Measurements from ENCODE around the gene AP1G2.

GRCh38 chr14:23558346-23559009, 9.1 kb downstream of the AP1G2 start:
- TF ChIP-seq FOSL2 (IDR thresholded peaks at IDR 0.05) (no peak), FOSL2 (CRISPR knock-in tag; IDR thresholded peaks at IDR 0.05) (no peak), RNF2 (IDR thresholded peaks at IDR 0.05; ENCODE audit: borderline replicate concordance, low read depth) (no peak), CTCF (IDR thresholded peaks at IDR 0.05) (no peak), CEBPB (IDR thresholded peaks at IDR 0.05) (no peak), POLR2A (IDR thresholded peaks at IDR 0.05; ENCODE audit: low read length) (no peak), ELK1 (IDR thresholded peaks at IDR 0.05; ENCODE audit: low read depth, low read length) (no peak), EP300 (IDR thresholded peaks at IDR 0.05) (no peak), PHF8 (IDR thresholded peaks at IDR 0.05; ENCODE audit: borderline replicate concordance, low read depth) (no peak), HOXA7 (CRISPR knock-in tag; IDR thresholded peaks at IDR 0.05) (no peak), JUNB (IDR thresholded peaks at IDR 0.05) (no peak), ESRRA (IDR thresholded peaks at IDR 0.05; ENCODE audit: borderline replicate concordance, low read length) (no peak), CBX8 (IDR thresholded peaks at IDR 0.05) (no peak), HOXB5 (CRISPR knock-in tag; IDR thresholded peaks at IDR 0.05) (no peak)
- TF ChIP-seq, protein P1, sequence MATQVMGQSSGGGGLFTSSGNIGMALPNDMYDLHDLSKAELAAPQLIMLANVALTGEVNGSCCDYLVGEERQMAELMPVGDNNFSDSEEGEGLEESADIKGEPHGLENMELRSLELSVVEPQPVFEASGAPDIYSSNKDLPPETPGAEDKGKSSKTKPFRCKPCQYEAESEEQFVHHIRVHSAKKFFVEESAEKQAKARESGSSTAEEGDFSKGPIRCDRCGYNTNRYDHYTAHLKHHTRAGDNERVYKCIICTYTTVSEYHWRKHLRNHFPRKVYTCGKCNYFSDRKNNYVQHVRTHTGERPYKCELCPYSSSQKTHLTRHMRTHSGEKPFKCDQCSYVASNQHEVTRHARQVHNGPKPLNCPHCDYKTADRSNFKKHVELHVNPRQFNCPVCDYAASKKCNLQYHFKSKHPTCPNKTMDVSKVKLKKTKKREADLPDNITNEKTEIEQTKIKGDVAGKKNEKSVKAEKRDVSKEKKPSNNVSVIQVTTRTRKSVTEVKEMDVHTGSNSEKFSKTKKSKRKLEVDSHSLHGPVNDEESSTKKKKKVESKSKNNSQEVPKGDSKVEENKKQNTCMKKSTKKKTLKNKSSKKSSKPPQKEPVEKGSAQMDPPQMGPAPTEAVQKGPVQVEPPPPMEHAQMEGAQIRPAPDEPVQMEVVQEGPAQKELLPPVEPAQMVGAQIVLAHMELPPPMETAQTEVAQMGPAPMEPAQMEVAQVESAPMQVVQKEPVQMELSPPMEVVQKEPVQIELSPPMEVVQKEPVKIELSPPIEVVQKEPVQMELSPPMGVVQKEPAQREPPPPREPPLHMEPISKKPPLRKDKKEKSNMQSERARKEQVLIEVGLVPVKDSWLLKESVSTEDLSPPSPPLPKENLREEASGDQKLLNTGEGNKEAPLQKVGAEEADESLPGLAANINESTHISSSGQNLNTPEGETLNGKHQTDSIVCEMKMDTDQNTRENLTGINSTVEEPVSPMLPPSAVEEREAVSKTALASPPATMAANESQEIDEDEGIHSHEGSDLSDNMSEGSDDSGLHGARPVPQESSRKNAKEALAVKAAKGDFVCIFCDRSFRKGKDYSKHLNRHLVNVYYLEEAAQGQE (IDR thresholded peaks at IDR 0.05), result no peak

Measured in A549 (cell line).